Measurements from ENCODE around the gene THAP12. TPM values are rescaled to one million over a fixed set of nuclear protein-coding genes. Genes with fewer than 3 reads are reported as not detected.

THAP12 gene
- polyA plus RNA-seq, 2 of the 4 experiments (the other 2 are of a cell fraction): 34.6 to 82.4 TPM

GRCh38 chr11:76317296-76317695 lies 63.6 kb downstream of the THAP12 start:
- CTCF ChIA-PET: interaction anchor here (0.6 to 9.1 kb wide), 29 partner anchors 10 to 928 kb away, joined by 3 to 222 read pairs (median 6); partner anchors contain the start of gene WNT11
- FAIRE-seq: no peak
- Histone ChIP-seq H3K4me2 (no peak overlapping the region), H3K4me3 (no peak overlapping the region), H3K9me3 (no peaks in the 10 kb centered on the region), H3K27ac (no peak overlapping the region), H3K4me1 (no peaks in the 10 kb centered on the region)
- TF ChIP-seq FOSB (CRISPR knock-in tag; IDR thresholded peaks at IDR 0.05): no peak
- TF ChIP-seq ESRRA (IDR thresholded peaks at IDR 0.05; ENCODE audit: borderline replicate concordance, low read length): no peak
- TF ChIP-seq EP300 (IDR thresholded peaks at IDR 0.05): no peak
- no peak for TF ChIP-seq NR3C1 (IDR thresholded peaks at IDR 0.05)
- no peak for TF ChIP-seq PHF8 (IDR thresholded peaks at IDR 0.05; ENCODE audit: borderline replicate concordance, low read depth)
- no peak for TF ChIP-seq ZC3H11A (IDR thresholded peaks at IDR 0.05)
- TF ChIP-seq ELK1 (IDR thresholded peaks at IDR 0.05; ENCODE audit: low read depth, low read length): no peak
- TF ChIP-seq TFCP2L1 (CRISPR knock-in tag; IDR thresholded peaks at IDR 0.05): no peak
- TF ChIP-seq JUNB (IDR thresholded peaks at IDR 0.05): no peak
- TF ChIP-seq POLR2A (IDR thresholded peaks at IDR 0.05; ENCODE audit: low read length): no peak
- TF ChIP-seq EHF (CRISPR knock-in tag; IDR thresholded peaks at IDR 0.05): no peak
- TF ChIP-seq CBX8 (IDR thresholded peaks at IDR 0.05): no peak
- no peak for TF ChIP-seq HOXB5 (CRISPR knock-in tag; IDR thresholded peaks at IDR 0.05)
- DNase-seq (ENCODE audit: low read depth in 1 of 2, low spot score in 1 of 2): no peak
- POLR2A ChIA-PET: no interaction called here
- WGBS (ENCODE audit: missing lambda C conversion rate): 56% methylated on average over 2 of the region's 3 CpGs
- no peak for ATAC-seq

DNA sequence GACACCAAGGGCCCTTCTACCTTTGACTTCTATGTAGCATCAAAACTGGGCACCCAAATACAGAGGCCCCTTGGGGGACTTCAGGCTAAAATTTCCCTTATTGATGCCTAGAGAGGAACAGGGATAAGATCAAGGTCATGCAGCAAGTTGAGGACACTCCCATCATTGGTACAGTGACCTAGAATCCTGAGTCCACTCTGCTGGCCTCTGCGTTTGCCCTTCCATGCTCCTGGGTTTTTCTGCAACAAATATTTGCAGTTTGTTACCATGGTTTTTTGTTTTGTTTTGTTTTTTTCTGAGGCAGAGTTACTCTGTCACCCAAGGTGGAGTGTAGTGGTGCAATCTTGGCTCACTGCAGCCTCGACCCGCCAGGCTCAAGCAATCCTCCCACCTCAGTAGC lies 64.2 kb downstream of the THAP12 start:
- ATAC-seq (no peak), DNase-seq (ENCODE audit: low read depth in 1 of 2, low spot score in 1 of 2) (no peak), FAIRE-seq (no peak)
- TF ChIP-seq CHD2 (IDR thresholded peaks at IDR 0.05; ENCODE audit: low read length, partially characterized antibody) (no peak), EHMT2 (IDR thresholded peaks at IDR 0.05; ENCODE audit: low read depth) (no peak), TFCP2L1 (CRISPR knock-in tag; IDR thresholded peaks at IDR 0.05) (no peak), HMGXB4 (CRISPR knock-in tag; IDR thresholded peaks at IDR 0.05; ENCODE audit: borderline replicate concordance) (no peak), MYC (IDR thresholded peaks at IDR 0.05; ENCODE audit: borderline replicate concordance, low read length) (no peak), SMC3 (IDR thresholded peaks at IDR 0.05) (no peak), HDAC2 (IDR thresholded peaks at IDR 0.05) (no peak), RNF2 (IDR thresholded peaks at IDR 0.05; ENCODE audit: borderline replicate concordance, low read depth) (no peak), PHF8 (IDR thresholded peaks at IDR 0.05; ENCODE audit: borderline replicate concordance, low read depth) (no peak), RAD21 (conservative IDR thresholded peaks at IDR 0.05 in 1 of 2, IDR thresholded peaks at IDR 0.05 in 1 of 2) (no peak), HOXB5 (CRISPR knock-in tag; IDR thresholded peaks at IDR 0.05) (no peak), USF2 (IDR thresholded peaks at IDR 0.05) (no peak), BCL3 (IDR thresholded peaks at IDR 0.05) (no peak), POLR2A (IDR thresholded peaks at IDR 0.05; ENCODE audit: low read length) (no peak), CEBPB (IDR thresholded peaks at IDR 0.05) (no peak), HES2 (IDR thresholded peaks at IDR 0.05) (no peak), NR3C1 (IDR thresholded peaks at IDR 0.05) (no peak), ZC3H11A (IDR thresholded peaks at IDR 0.05) (no peak), ZSCAN20 (CRISPR knock-in tag; IDR thresholded peaks at IDR 0.05) (no peak), ESRRA (IDR thresholded peaks at IDR 0.05; ENCODE audit: borderline replicate concordance, low read length) (no peak)
- no peaks in the 10 kb centered on the region for H3K9me3 ChIP-seq
- no peaks in the 10 kb centered on the region for H3K4me1 ChIP-seq
- CTCF ChIA-PET: interaction anchor here (0.7 to 9.1 kb wide), 8 partner anchors 74 to 927 kb away, joined by 3 to 222 read pairs (median 10); partner anchors contain the start of gene WNT11
- H3K4me2 ChIP-seq: no peak overlapping the region
- H3K27ac ChIP-seq: no peak overlapping the region
- POLR2A ChIA-PET: no interaction called here
- 60% methylated on average over 3 of the region's 3 CpGs for WGBS (ENCODE audit: missing lambda C conversion rate)
- H3K4me3 ChIP-seq: no peak overlapping the region
